Midbrain (tissue), 1 donor: ENCODE measurements around the gene OR1M1.
"Not testable (repeated sequence)": the region's sequence is repeated elsewhere in the genome, so short reads cannot be mapped to it uniquely, and the experiment has no call there.

Experiments
- DNase-seq: peaks from one replicate; lab custom pipeline; 2025; lab: John Stamatoyannopoulos, UW

Gene OR1M1, protein sequence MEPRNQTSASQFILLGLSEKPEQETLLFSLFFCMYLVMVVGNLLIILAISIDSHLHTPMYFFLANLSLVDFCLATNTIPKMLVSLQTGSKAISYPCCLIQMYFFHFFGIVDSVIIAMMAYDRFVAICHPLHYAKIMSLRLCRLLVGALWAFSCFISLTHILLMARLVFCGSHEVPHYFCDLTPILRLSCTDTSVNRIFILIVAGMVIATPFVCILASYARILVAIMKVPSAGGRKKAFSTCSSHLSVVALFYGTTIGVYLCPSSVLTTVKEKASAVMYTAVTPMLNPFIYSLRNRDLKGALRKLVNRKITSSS

DNA sequence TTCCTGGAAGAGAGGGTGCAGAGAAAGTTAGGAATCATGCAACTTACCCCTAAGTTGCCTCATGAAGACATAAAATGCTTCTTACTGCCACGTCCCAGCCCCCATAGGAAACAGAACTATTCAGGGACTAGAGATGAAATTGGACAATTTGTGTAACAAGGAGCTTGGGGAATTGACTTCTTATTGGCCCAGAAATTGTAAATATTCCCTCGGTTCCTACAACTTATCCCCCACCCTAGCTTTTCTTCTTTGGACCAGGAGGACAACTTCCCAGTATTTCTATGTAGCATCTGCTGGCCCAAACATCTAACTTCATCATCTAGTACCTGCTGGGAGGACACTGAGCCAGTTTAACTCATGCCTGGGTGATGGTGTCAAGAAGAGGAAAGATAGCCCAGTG is at the start of gene OR1M1:
OR1M1 (plus strand) TSS at position 301 of the 400 bp plus-strand sequence. CDS start 6,184 bp downstream, outside the sequence.
- DNase-seq: no peak

DNA sequence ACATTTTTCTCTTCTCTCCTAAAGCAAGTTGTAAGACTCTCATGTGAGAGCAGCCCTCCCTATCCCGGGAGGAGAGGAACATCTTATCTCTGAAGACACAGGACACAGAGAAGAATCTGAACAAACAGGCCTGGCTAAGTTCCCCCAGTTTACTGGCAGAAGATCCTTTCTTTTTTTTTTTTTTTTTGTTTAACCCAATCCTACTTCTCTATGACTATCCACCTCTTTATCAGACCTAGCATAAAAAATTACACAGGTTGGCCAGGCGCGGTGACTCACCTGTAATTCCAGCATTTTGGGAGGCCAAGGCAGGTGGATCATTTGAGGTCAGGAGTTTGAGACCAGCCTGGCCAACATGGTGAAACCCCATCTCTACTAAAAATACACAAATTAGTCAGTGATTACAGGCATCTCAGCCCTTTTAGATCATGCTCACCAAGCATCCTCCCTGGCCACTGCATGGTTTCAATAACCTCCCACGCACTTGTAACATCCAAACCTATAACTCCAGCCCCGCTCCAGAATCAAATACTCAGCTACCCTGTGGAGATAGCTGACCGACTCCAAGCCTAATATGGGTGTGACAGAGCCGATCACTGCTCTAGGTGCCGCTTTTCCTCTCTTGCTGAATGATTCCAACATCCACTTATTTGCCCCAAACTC is 49.3 kb upstream of the OR1M1 start:
- DNase-seq: no peak

DNA sequence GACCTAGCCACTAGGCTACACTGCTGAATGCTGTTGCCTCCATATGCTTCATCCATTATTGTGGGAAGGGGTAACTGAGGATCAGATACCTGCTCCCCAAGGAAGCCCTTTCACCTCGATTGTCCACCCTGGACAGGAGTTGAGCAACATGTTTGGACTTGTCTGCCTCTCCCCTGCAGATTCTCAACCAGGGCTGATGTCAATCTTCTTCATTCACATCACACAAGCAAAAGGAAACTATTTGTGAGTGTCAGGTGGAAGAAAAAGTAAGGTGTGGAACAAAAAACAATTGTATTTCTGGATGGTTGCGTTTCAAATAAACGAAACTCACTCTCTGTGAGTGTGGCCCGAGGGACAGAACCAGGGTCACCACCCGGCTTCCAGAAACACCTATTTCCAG is 47.1 kb upstream of the OR1M1 start:
- no peak for DNase-seq

DNA sequence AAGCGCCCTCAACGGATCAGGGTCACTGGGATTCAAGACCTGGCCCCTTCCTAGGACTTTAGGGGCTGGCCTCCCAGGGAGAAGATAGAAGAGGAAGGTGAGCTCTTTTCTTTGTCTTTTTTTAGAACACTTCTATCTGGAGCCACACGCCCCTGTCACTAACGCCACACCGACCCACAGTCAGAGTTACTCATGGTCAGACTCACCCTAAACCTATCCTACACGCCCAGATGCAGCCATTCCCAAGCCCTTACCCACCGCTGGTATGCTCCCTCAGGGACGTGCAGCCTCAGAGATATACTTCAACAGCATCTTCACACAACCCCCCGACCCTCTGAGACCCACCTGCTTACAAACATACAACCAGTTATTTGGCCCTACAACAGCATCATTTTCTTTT is 46.7 kb upstream of the OR1M1 start:
- DNase-seq: no peak

DNA sequence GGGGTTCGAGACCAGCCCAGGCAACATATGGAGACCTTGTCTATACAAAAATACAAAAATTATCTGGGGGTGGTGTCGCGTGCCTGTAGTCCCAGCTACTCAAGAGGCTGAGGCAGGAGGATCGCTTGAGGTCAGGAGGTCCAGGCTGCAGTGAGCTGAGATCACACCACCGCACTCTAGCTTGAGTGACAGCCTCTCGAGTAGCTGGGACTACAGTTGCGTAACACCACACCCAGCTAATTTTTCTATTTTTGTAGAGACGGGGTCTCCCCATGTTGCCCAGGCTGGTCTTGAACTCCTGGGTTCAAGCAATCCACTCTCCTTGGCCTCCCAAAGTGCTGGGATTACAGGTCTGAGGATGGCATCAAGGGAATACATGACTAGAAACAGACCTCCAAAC is 45.8 kb upstream of the OR1M1 start:
- DNase-seq: no peak

DNA sequence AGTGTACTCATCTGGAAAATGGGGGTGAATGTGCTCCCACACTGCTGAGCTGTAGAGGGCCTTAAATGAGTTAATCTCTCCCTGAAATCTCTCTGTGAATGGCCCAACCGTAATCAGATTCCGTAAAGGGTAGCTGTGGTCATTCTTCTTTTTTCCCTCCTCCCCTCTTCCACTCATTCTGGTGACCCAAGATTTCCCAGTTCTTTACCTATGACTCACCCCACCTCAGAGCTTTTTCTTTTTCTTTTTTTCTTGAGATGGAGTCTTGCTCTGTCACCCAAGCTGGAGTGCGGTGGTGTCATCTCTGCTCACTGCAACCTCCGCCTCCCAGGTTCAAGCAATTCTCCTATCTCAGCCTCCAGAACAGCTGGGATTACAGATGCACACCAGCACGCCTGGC is 43.3 kb upstream of the OR1M1 start:
- DNase-seq: no peak

DNA sequence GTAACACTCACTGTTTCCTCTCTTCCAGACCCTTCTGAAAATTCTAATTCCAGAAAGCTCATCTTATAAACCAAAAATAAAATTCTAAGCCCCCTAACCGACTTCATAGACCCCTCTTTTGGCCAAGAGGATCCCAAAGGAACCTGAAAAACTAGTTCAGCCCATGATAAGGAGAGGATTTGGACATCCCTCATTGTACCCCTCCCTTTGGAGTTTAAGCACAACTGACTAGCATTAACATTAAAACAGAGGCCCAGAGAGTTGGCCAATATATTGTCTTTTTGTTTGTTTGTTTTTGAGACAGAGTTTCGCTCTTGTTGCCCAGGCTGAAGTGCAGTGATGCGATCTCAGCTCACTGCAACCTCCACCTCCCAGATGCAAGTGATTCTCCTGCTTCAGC is 42.4 kb upstream of the OR1M1 start:
- DNase-seq: no peak

DNA sequence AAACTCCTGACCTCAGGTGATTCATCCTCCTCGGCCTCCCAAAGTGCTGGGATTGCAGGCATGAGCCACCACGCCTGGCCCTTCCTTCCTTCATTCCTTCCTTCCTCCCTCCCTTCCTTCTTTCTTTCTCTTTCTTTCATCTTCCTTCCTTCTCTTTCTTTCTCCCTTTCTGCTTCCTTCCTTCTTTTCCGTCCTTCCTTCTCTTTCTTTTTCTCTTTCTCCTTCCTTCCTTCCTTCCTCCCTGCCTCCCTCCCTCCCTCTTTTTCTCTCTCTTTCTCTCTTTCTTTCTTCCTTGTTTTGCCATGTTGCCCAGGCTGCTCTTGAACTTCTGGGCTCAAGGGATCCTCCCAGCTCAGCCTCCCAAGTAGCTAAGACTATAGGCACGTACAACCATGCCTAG is 40.2 kb upstream of the OR1M1 start:
- no peak for DNase-seq

DNA sequence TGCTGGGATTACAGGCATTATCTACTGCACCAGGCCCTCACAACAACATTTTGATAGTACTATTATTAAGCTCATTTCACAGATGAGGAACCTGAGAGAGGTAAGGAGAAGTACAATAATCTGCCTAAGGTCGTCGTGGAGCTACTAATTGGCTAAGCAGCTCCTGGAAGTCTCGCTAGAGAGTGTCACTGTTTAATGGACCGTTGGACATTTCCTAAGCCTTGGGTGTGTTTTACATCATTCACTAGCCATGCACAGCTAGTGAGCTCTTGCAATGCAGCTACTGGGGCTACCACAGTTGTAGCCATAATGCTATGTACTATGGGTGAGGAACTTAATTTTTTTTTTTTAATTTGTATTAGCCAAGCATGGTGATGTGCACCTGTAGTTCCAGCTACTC is 34.0 kb upstream of the OR1M1 start:
- DNase-seq: no peak

DNA sequence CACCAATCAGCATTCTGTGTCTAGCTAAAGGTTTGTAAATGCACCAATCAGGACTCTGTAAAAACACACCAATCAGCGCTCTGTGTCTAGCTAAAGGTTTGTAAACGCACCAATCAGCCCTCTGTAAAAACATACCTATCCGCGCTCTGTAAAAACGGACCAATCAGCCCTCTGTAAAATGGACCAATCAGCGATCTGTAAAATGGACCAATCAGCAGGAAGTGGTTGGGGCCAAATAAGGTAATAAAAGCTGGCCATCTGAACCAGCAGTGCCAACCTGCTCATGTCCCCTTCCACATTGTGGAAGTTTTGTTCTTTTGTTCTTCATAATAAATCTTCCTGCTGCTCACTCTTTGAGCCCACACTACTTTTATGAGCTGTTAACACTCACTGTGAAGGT is 33.2 kb upstream of the OR1M1 start:
- not testable (repeated sequence) for DNase-seq

DNA sequence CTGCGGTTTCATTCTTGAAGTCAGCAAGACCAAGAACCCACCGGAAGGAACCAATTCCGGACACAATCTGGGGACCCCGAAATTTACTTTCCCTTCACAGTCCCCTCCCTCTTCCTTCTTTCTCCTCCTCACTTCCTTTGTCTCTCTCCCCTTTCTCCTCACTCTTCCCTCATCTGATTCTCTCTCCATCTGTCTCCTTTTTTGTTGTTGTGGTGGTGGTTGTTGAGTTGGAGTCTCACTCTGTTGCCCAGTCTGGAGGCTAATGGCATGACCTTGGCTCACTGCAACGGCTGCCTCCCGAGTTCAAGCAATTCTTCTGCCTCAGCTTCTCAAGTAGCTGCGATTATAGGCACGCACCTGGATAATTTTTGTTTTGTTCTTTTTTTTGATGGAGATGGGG is 32.7 kb upstream of the OR1M1 start:
- DNase-seq: no peak

DNA sequence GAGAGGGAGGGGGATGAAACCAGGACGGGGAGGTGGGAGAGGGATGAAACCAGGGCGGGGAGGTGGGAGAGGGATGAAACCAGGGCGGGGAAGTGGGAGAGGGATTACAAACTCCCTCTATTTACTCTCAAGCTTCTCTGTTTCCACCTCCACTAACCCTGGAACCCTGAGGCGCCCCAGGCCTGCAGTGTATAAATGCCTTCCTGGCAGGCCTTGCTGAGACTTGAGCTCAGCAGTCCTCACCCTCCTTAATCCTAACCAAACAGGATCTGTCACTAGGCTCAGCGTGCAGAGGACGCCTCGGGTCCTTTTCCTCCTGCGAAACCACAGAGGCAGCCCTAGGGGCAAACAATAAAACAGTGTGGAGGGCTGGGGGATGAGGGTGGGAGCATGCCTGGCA is 32.1 kb upstream of the OR1M1 start:
- no peak for DNase-seq

DNA sequence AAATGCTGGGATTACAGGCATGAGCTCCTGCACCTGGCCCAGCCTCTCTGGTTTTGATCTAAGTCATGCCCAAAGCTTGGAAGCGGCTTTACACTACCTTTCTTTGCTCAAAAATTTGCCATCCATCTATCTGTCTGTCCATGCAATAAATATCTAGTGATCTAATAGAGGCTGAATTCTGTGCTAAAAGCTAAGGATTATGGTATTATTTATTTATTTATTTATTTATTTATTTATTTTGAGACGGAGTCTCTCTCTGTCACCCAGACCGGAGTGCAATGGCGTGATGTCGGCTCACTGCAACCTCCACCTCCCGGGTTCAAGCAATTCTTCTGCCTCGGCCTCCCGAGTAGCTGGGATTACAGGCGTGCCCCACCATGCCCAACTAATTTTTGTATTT is 30.7 kb upstream of the OR1M1 start:
- not testable (repeated sequence) for DNase-seq

DNA sequence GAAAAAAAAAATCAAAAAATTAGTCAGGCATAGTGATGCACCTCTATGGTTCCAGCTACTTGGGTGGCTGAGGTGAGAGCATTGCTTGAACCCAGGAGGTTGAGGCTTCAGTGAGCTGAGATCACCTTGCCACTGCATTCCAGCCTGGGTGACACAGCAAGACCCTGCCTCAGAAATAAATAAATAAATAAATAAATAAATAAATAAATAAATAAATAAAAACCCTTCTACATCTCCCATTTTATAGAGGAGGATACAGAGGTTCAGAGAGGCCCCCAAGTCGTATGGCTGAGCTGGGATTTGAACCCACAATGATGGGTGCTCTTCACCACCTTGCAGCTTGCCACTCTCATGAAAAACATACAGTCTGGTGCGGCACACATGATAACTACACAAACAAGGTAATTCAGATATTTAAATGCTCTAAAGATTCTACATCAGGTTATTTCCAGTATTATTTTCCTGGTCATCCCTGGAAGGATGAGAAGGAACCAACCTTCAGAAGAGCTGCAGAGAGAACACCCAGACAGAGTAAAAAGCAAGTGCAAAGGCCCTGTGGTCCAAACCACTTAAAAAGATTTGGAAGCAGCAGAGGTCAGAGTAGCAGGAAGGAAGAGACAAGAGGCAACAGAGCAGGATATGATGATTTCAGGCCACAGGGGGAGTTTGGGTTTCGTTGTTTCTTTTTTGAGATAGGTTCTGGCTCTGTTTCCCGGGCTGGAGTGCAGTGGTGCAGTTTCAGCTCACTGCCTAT is 29.2 kb upstream of the OR1M1 start:
- no peak for DNase-seq

DNA sequence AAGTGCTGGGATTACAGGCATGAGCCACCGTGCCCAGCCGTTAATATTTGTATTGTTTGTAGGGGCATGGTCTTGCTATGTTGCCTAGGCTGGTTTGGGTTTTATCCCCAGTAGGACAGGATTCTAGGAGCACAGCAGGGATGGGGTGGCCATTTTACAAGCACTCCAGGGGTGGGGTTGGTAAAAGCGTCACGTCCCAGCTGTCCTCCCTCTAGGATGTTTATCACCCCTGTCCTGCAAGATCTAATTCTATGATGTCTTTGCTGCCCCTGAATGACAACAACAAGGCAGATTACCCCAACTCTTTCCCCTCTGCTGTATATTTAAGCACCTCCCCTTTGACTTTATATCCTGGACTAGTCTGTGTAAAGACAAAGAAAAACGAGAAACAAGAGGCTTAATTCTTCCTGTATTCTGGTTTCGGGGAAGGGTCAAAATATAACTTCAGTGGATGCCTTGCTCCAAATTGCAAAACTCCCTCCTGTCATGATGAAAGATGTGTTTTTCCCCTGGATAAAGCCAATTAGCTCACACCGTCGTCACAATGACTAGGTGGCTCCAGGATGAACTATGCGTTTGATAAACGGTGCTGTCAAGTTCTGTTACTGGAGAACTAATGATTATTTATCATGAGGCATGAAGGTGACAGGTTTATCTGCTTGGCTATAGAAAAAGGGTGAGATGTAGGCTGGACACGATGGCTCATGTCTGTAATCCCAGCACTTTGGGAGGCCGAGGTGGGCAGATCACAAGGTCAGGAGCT is 27.8 kb upstream of the OR1M1 start:
- no peak for DNase-seq

DNA sequence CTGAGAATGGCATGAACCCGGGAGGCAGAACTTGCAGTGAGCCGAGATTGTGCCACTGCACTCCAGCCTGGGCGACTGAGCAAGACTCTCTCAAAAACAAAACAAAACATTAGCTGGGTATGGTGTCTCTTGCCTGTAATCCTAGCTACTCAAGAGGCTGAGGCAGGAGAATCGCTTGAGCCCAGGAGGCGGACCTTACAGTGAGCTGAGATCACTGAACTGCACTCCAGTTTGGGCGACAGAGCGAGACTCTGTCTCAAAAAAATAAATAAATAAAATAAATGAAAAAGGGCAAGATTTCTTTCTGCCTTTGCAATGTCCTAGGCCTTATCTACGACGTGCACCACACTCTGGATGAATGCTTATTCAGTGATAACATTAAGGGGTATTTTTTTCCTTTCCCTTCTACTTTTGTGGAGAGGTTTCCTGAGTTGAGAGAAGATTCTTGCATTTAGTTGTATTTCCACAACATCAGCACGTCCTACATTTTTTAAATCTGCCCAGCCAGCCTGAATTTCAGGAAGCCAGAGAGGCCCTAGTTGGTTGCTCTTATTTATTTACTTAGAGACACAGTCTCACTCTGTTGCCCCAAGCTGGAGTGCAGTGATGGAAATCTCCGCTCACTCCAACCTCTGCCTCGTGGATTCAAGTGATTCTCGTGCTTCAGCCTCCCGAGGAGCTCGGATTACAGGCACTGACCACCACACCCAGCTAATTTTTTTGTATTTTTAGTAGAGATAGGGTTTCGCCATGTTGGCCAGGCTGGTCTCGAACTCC is 26.1 kb upstream of the OR1M1 start:
- DNase-seq: no peak

DNA sequence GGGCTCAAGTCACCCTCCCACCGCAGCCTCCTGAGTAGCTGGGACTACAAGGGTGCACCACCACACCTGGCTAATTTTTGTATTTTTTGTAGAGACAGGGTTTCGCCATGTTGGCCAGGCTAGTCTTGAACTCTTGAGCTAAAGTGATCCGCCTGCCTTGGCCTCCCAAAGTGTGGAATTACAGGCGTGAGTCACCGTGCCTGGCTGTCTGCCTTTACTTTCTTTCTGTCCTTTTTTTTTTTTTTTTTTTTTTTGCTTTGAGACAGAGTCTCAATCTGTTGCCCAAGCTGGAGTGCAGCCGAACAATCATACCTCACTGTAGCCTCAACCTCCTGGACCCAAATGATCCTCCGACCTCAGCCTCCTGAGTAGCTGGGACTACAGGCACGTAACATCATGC is 25.0 kb upstream of the OR1M1 start:
- no peak for DNase-seq

DNA sequence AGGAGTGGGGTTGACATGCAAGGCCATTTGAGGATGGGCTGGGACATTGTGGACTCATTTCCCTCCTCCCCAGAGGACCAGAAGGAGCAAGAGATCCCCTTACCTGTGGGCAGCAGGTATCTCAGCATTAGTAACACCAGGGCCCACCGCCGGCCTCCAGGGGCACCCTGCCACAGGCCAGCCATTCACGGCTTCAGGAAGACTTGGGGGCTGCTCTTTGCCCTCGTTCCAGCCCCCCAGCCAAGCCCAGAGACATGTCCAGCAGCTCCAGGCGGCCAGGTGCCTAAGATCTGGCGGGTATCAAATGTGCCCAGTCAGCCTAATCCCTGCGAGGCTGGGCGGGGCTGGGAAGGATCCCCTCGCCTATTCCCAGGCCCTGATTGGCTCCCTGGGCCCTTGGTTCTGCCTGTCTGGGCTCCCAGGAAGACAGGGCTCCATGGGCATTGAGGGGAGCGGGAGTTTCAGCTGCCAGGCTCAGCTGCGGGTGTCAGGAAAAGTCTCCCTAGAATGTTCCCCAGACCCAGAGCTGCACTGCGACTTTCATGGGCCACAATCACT is 21.3 kb upstream of the OR1M1 start:
- DNase-seq: no peak

DNA sequence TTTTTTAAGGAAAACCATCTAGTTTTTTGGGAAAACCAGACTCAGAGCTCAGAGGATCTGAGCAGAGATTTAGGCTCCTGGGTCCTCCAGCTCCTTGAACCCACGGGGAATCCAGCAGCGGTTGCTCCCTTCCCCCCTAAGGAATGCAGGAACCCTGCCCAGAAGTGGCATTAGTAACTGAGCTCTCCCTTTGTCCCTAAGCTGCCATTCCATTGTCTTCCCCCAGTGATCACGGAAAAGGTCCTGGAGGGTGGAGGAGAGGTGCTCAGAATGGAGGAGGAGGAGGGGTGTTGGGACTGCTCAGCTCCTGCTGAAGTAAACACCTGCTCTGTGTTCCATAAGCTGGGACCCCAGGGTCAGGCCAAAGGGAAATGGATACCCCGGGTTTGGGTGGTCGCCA is 16.8 kb upstream of the OR1M1 start:
- DNase-seq: no peak

DNA sequence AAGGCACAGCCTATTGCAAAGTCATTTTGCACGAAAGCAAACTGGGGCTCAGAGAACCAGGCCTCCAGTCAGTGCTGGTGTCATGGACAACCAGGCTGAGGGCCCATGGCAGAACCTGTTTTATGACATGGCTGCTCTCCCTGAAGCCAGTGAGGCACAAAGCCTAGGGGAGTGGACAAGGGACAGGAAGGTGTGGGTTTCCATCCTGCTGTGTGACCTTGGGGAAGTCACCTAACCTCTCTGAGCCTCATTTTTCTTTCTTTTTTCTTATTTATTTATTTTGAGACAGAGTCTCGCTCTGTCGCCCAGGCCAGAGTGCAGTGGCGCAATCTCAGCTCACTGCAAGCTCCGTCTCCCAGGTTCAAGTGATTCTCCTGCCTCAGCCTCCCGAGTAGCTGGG is 15.1 kb upstream of the OR1M1 start:
- DNase-seq: not testable (repeated sequence)

DNA sequence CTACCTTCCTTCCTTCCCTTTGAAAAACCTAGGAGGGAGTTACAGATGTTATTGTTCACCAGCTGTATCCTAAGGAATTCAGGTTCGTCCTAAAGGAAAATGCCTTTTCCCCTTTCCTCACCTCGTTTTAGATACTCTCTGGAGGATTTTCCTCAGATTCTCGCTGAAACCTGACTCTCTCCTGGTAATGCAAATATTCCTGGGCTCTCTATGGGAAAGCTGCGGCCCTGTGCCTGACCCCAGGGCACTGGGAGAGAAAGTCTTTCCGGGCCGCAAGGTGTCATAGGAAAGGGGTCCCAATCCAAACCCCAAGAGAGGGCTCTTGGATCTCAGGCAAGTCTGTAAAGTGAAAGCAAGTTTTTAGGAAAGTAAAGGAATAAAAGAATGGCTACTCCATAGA is 13.1 kb upstream of the OR1M1 start:
- DNase-seq: no peak
